Measurements from ENCODE around the gene PIH1D1. TPM values are rescaled to one million over a fixed set of nuclear protein-coding genes. Genes with fewer than 3 reads are reported as not detected.

Gene PIH1D1
- total RNA-seq, 1 experiment from 2014 or later: 166 TPM

DNA sequence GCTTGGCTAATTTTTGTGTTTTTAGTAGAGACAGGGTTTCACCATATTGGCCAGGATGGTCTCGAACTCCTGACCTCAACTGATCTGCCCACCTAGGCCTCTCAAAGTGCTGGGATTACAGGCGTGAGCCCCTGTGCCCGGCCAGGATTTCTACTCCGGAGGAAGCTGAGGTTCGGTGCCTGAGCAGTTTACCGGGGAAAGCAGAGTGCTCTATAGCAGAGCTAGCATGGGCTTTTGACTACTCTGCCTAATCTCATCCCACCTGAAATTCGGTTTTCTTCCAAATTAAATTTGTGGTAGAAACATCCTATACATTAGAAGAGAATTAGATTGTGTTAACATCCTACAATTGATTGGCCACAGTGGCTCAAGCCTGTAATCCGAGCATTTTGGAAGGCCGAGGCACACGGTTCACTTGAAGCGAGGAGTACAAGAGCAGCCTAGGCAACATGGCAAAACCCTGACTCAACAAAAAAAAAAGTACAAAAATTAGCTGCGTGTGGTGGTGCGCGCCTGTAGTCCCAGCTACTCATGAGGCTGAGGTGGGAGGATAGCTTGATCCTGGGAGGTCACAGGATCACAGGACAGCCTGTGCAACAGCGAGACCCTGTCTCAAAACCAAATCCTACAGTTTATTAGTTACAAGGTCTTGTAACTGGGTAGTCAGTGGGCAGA lies 37.4 kb upstream of the PIH1D1 start:
- Mint-ChIP-seq H3K4me1 (peaks cover 13 to 20% of the 10 kb centered on the region in 2 experiments), H3K9me3 (peaks cover 12 to 14% of the 10 kb centered on the region in 2 experiments; a peak in 4 of 5 replicates), H3K4me3 (peak overlapping the region; percentile 91 to 96), H3K27ac (peak overlapping the region; percentile 99 to 100 (median 100)), H3K36me3 (ENCODE audit: insufficient read depth in 1 of 3, low read depth in 3 of 3) (peaks cover 52 to 58% (median 55%) of the 10 kb centered on the region in 3 experiments), H3K27me3 (ENCODE audit: low read depth) (peaks cover 11% of the 10 kb centered on the region; the same call in 1 of the 2 replicates)
- H3K23me2 ChIP-seq (ENCODE audit: insufficient read length, low read depth, low read length, poor library complexity, severe bottlenecking): peaks cover 13% of the 10 kb centered on the region
- no peaks in the 10 kb centered on the region for H3K79me1 ChIP-seq (ENCODE audit: insufficient read depth, low read depth, low read length, poor library complexity, severe bottlenecking)
- H3K9me3 ChIP-seq (ENCODE audit: control insufficient read depth, low read depth, low read length): no peaks in the 10 kb centered on the region
- H2AK5ac ChIP-seq (ENCODE audit: insufficient read length, low read length): no peak overlapping the region
- peak overlapping the region; percentile 100 for H3K9ac ChIP-seq (ENCODE audit: extremely low read depth, insufficient read length, low read length)
- no peak overlapping the region for H4K5ac ChIP-seq (ENCODE audit: insufficient read length, low read depth, low read length)
- H3K4ac ChIP-seq (ENCODE audit: low read depth, low read length): no peak overlapping the region
- no peak overlapping the region for H2BK5ac ChIP-seq (ENCODE audit: insufficient read length, low read length)
- H2BK12ac ChIP-seq (ENCODE audit: insufficient read length, low read depth, low read length): no peak overlapping the region
- H3K23ac ChIP-seq (ENCODE audit: insufficient read length, low read depth, low read length): no peak overlapping the region
- H3K14ac ChIP-seq (ENCODE audit: insufficient read depth, low read length): no peak overlapping the region
- peak overlapping the region; percentile 59 for H3K27ac ChIP-seq (ENCODE audit: insufficient read length, low read depth, low read length)
- H4K20me1 ChIP-seq (ENCODE audit: control insufficient read depth, insufficient read depth, insufficient read length): no peaks in the 10 kb centered on the region
- no peaks in the 10 kb centered on the region for H3K27me3 ChIP-seq (ENCODE audit: insufficient read depth, low read length)
- H2BK20ac ChIP-seq (ENCODE audit: low read depth, low read length, poor library complexity, severe bottlenecking): no peak overlapping the region
- H3K4me1 ChIP-seq (ENCODE audit: insufficient read depth, low read length): no peaks in the 10 kb centered on the region
- peak overlapping the region; percentile 100 for H3K4me2 ChIP-seq (ENCODE audit: insufficient read depth, insufficient read length, low read length)
- no peak overlapping the region for H4K91ac ChIP-seq (ENCODE audit: insufficient read length, low read depth, low read length)
- no CpG with 5 or more reads among the region's 15 CpGs for WGBS (ENCODE audit: extremely low coverage, insufficient read length, low lambda C conversion rate)
- peak; percentile 16 for DNase-seq
- H2BK15ac ChIP-seq (ENCODE audit: low read depth, low read length): no peak overlapping the region
- no peak overlapping the region for H2BK120ac ChIP-seq (ENCODE audit: low read depth, low read length, poor library complexity, severe bottlenecking)
- no peak overlapping the region for H3T11ph ChIP-seq (ENCODE audit: low read length)
- H3K18ac ChIP-seq (ENCODE audit: insufficient read length, low read depth, low read length): no peak overlapping the region
- no peak overlapping the region for H2AFZ ChIP-seq (ENCODE audit: low read length)
- TF ChIP-seq, protein P1, sequence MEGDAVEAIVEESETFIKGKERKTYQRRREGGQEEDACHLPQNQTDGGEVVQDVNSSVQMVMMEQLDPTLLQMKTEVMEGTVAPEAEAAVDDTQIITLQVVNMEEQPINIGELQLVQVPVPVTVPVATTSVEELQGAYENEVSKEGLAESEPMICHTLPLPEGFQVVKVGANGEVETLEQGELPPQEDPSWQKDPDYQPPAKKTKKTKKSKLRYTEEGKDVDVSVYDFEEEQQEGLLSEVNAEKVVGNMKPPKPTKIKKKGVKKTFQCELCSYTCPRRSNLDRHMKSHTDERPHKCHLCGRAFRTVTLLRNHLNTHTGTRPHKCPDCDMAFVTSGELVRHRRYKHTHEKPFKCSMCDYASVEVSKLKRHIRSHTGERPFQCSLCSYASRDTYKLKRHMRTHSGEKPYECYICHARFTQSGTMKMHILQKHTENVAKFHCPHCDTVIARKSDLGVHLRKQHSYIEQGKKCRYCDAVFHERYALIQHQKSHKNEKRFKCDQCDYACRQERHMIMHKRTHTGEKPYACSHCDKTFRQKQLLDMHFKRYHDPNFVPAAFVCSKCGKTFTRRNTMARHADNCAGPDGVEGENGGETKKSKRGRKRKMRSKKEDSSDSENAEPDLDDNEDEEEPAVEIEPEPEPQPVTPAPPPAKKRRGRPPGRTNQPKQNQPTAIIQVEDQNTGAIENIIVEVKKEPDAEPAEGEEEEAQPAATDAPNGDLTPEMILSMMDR (conservative IDR thresholded peaks at IDR 0.05): no peak
- no peak overlapping the region for H4K8ac ChIP-seq (replicated peaks; ENCODE audit: insufficient read length, low read depth, low read length)
- H3K79me2 ChIP-seq (ENCODE audit: insufficient read depth, low read length): peaks cover 18% of the 10 kb centered on the region
- H3K56ac ChIP-seq (ENCODE audit: insufficient read length, low read depth, low read length): no peak overlapping the region

All from H9 (cell line).